GM15510 (cell line): Measurements from ENCODE around the gene C10orf53.

Experiments used
- POLR2A ChIP-seq: IDR thresholded peaks from 3 replicates; pipeline ENCODE4 v1.6.1; 2011; ENCODE audit warnings: borderline replicate concordance; ENCODE audit not compliant: insufficient read length; ENCODE audit errors: extremely low read depth

The C10orf53 gene

GRCh38 chr10:49737474-49738201 lies 58.2 kb downstream of the C10orf53 start:
- no peak for TF ChIP-seq POLR2A

GRCh38 chr10:49738616-49739360 lies 59.3 kb downstream of the C10orf53 start:
- no peak for TF ChIP-seq POLR2A

- TF ChIP-seq POLR2A: no peak
These were observed 60.0 kb downstream of the C10orf53 start for GRCh38 chr10:49739426-49739825.

GRCh38 chr10:49740346-49741107 lies 61.1 kb downstream of the C10orf53 start:
- TF ChIP-seq POLR2A: no peak

GRCh38 chr10:49741108-49741995 lies 61.9 kb downstream of the C10orf53 start:
- TF ChIP-seq POLR2A: no peak

- no peak for TF ChIP-seq POLR2A
These were observed 63.4 kb downstream of the C10orf53 start for GRCh38 chr10:49742683-49743463.

GRCh38 chr10:49743464-49744075 lies 64.1 kb downstream of the C10orf53 start:
- no peak for TF ChIP-seq POLR2A

GRCh38 chr10:49744091-49744685 lies 64.7 kb downstream of the C10orf53 start:
- no peak for TF ChIP-seq POLR2A

- no peak for TF ChIP-seq POLR2A
These were observed 65.6 kb downstream of the C10orf53 start for GRCh38 chr10:49744924-49745605.

- TF ChIP-seq POLR2A: no peak
These were observed 66.3 kb downstream of the C10orf53 start for GRCh38 chr10:49745756-49746155.

- TF ChIP-seq POLR2A: no peak
These were observed 67.3 kb downstream of the C10orf53 start for GRCh38 chr10:49746626-49747302.
